ENCODE measurements around the gene TRIM71.

The TRIM71 gene

GRCh38 chr3:32886911-32887310 lies 69.1 kb downstream of the TRIM71 start:
- no peak for DNase-seq (ENCODE audit: low read depth in 2 of 3, low spot score in 2 of 3)

DNA sequence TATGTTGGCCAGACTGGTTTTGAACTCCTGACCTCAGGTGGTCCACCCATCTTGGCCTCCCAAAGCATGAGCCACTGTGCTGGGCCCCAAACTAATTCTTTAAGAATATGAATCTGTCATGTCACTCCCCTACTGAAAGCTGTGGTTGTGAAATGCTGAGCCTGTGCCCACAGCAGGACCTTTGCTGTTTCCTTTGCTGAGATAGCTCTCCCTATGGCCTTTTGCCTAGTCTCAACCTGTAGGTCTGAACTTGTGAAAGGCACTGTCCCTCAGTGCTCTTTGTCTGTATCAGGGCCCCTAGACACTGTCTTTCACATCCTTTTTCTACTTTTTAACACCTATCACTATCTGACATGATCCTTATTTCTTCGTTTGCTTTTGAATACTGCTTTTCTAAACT lies 70.9 kb downstream of the TRIM71 start:
- DNase-seq (ENCODE audit: low read depth in 2 of 3, low spot score in 2 of 3): no peak

GRCh38 chr3:32890420-32891276 lies 72.9 kb downstream of the TRIM71 start:
- no peak for DNase-seq (ENCODE audit: low read depth in 2 of 3, low spot score in 2 of 3)

DNA sequence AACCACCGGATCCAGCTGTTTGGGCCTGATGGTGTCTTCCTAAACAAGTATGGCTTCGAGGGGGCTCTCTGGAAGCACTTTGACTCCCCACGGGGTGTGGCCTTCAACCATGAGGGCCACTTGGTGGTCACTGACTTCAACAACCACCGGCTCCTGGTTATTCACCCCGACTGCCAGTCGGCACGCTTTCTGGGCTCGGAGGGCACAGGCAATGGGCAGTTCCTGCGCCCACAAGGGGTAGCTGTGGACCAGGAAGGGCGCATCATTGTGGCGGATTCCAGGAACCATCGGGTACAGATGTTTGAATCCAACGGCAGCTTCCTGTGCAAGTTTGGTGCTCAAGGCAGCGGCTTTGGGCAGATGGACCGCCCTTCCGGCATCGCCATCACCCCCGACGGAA lies 73.6 kb downstream of the TRIM71 start:
- no peak for DNase-seq (ENCODE audit: low read depth in 2 of 3, low spot score in 2 of 3)

DNA sequence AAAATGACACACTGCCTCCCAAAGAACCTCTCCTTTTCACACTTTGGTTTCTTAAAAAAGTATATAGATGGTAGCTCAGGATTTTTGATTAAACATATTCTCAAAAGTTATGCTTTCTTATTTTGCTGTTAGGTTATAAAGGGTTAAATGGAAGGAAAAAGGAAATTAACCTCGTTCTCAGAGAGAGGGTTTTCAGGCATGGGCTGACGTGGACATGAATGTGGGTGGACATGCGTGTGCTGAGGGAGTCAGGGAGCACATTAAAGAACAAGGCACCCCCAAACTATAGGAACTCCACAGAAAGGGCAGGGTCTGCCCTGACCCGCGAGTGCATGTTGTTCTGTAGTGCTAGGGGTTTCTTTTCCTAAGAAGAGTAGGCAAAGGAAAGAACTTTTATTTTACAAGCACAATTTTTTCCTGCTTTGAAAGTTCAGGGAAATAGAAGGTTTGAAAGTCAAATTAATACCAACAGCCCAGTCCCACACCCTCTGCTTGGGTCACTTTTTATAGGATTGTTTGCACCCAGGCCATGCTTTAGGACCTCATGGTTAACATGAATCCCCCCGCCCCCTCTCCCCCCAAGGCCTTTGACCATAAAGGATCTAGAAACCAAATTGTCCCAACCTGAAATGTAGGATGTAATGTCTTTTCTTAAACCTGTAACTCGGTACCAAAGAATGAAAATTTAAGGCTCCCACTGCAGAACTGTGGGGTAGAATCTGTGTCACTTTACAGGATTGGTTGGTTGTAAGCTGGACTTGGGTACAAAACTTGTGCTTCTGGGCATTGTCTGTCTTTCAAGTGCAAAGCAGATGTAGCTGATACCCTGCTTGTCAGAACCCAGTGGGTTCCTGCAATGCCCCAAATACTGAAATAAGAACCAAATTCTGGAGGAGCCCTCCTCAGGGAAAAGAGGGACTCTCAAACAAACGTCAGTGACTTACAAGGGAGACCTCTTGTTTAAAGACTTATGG lies 75.1 kb downstream of the TRIM71 start:
- DNase-seq (ENCODE audit: low read depth in 2 of 3, low spot score in 2 of 3): no peak

GRCh38 chr3:32894977-32895376 lies 77.2 kb downstream of the TRIM71 start:
- DNase-seq (ENCODE audit: low read depth in 2 of 3, low spot score in 2 of 3): no peak

GRCh38 chr3:32895701-32896100 lies 77.9 kb downstream of the TRIM71 start:
- no peak for DNase-seq (ENCODE audit: low read depth in 2 of 3, low spot score in 2 of 3)

- no peak for DNase-seq (ENCODE audit: low read depth in 2 of 3, low spot score in 2 of 3)
Measured at GRCh38 chr3:32896143-32896542, 78.3 kb downstream of the TRIM71 start.

- DNase-seq (ENCODE audit: low read depth in 2 of 3, low spot score in 2 of 3): no peak
Measured at GRCh38 chr3:32897001-32897601, 79.3 kb downstream of the TRIM71 start.

- DNase-seq (ENCODE audit: low read depth in 2 of 3, low spot score in 2 of 3): no peak
Measured at GRCh38 chr3:32897981-32898623, 80.3 kb downstream of the TRIM71 start.

DNA sequence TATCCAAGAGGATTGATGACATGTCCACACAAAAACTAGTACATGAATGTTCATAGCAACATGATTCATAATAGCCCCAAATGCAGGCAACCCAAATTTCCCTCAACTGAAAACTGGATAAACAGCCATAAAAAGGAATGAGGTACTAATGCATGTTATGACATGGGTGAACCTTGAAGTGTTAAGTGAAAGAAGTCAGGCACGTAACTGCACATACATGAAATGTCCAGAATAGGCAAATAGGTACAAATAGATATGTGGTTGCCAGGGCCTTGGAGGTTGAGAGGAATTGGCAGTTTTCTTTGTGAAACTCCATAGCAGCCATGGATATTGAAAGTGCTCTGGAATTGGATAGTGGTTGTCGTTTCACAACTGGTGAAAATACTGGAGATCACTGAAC lies 81.5 kb downstream of the TRIM71 start:
- DNase-seq (ENCODE audit: low read depth in 2 of 3, low spot score in 2 of 3): no peak

DNA sequence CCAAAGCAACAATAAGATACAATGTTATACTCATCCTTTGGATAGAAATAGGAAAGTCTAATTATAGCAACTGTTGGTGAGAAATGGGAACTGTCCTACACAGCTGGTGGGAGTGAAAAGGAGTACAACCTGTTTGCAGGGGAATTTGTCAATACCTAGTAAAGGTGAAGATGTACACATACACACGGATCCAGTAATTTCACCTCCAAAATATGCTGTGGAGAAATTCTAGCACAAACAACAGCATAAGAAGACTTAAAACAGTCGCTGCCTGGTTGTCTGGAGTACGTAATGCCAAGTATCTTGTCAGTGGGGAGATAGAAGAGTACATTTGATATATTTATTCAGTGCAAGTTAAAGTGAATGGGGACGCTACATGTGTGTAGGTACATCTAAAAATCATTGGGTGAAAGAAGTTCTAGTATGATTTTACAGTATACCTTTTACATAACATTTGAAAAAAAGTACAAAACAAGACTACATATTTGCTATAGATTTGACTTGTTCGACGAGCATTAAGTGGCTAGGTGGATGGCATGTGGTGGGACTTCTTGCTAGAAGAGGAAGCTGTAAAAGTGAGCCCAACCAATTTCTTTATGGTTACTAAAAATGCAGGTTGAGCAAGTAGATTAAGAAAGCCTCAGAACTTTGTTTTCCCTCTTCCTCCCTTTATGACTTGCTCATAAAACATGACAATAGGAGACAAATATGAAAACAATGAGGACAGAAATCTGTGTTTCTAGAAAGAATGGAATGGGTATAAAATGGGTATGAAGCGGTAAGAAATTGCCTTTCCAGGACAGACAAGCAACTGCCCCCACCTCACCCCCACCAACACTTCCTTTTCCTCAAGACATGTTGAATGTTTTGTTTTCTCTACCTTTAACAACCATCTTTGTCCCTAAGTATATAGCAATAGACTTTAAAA lies 83.5 kb downstream of the TRIM71 start:
- no peak for DNase-seq (ENCODE audit: low read depth in 2 of 3, low spot score in 2 of 3)

DNA sequence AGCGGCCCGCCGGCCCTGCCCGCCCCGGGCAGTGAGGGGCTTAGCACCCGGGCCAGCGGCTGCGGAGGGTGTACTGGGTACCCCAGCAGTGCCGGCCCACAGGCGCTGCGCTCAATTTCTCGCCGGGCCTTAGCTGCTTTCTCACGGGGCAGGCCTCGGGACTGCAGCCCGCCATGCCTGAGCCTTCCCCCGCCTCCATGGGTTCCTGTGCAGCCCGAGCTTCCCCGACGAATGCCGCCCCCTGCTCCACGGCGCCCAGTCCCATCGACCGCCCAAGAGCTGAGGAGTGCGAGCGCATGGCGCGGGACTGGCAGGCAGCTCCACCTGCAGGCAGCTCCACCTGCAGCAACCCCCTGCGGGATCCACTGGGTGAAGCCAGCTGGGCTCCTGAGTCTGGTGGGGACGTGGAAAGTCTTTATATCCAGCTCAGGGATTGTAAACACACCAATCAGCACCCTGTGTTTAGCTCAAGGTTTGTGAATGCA lies 85.1 kb downstream of the TRIM71 start:
- DNase-seq (ENCODE audit: low read depth in 2 of 3, low spot score in 2 of 3): peak in 1 of 3 experiments; percentile 15

DNA sequence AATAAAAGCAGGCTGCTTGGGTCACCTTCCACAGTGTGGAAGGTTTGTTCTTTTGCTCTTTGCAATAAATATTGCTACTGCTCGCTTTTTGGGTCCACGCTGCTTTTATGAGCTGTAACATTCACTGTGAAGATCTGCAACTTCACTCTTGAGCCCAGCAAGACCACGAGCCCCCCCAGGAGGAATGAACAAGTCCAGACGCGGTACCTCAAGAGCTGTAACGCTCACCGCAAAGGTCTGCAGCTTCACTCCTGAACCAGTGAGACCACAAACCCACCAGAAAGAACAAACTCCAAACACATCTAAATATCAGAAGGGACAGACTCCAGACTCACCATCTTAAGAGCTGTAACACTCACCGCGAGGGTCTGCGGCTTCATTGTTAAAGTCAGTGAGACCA lies 86.2 kb downstream of the TRIM71 start:
- no peak for DNase-seq (ENCODE audit: low read depth in 2 of 3, low spot score in 2 of 3)

GRCh38 chr3:32909999-32910398 lies 92.2 kb downstream of the TRIM71 start:
- no peak for DNase-seq (ENCODE audit: low read depth in 2 of 3, low spot score in 2 of 3)

DNA sequence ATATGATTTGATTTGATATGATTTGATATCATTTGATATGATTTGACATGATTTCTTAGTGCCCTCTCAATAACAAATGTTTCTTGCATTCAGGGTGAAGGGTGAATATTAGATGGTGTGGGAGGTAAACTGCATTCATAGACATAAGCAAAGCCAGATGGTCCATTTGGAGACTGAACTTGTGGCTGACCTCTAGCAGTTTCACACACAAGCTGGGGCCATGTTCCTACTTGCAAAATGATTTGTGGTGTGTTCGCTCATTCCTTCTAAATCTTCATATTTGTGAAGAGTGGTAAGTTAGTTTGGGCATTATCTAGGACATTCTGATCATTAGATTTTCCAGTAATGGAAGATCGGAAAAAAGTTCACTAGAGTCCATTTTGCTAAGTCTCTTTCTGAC lies 93.2 kb downstream of the TRIM71 start:
- no peak for DNase-seq (ENCODE audit: low read depth in 2 of 3, low spot score in 2 of 3)

GRCh38 chr3:32912046-32912445 lies 94.2 kb downstream of the TRIM71 start:
- no peak for DNase-seq (ENCODE audit: low read depth in 2 of 3, low spot score in 2 of 3)

- no peak for DNase-seq (ENCODE audit: low read depth in 2 of 3, low spot score in 2 of 3)
Measured at GRCh38 chr3:32913790-32914446, 96.1 kb downstream of the TRIM71 start.

DNA sequence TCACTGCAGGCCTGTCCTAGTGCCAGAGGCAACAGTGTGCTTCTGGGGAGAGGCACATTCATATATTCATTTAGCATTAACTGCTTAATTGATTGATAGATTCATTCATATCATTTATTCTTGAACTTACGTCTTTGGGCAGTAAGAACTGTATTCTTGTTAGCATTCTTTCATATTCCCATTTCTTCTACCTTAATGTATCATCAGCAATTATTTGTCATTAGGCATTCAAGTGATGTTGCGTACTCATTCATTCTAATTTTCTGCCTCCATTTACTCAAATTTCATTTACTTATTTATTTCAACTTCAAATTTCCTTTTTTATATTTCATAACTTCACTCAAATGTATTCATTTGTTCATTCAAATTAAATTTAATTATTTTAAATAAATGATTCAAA lies 102.1 kb downstream of the TRIM71 start:
- DNase-seq (ENCODE audit: low read depth in 2 of 3, low spot score in 2 of 3): no peak
